GM15510 (cell line): ENCODE data around the gene TXNRD1.

ENCODE experiments used
- POLR2A ChIP-seq: IDR thresholded peaks from 3 replicates; pipeline ENCODE4 v1.6.1; 2011; ENCODE audit warnings: borderline replicate concordance; ENCODE audit not compliant: insufficient read length; ENCODE audit errors: extremely low read depth

Gene TXNRD1

DNA sequence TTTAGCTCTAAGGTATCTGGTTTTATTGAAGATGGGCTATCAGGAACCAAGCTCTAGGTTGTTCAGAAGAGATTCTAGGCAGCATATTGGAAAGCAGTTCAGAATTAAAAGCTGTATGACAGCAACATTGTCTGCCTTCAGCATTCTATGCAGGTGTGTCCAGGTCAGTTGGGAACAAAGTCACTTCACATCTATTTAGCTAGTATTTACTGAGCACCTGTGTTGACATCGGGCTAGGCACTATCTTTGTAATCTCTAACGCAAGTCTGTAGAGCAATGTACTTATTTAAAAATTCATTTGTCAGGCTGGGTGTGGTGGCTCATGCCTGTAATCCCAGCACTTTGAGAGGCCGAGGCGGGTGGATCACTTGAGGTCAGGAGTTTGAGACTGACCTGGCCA lies 81.1 kb downstream of the TXNRD1 start:
- TF ChIP-seq POLR2A, result no peak

DNA sequence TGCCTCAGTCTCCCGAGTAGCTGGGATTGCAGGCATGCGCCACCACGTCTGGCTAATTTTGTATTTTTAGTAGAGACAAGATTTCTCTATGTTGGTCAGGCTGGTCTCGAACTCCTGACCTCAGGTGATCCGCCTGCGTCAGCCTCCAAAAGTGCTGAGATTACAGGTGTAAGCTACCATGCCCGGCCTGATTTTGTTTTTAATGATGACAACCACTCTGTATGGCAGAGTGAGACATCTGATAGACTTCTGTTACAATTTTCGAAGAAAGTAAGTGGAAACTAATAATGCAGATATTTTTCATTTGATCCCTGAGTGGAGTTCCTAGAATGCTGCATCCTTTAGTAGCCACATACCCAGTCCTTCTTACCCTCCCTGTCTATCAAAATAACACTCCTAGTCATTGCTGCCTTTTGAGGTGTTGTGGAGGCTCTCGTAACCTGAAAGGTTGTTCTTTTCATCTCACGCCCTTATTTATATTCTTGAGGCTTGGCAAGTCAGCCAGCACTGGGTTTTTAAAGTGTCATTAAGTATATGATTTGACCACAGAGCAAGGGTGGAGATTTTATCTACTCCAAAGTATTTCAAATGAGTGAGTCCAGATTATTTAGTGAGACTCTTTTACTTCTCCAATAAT lies 82.0 kb downstream of the TXNRD1 start:
- TF ChIP-seq POLR2A, result no peak

DNA sequence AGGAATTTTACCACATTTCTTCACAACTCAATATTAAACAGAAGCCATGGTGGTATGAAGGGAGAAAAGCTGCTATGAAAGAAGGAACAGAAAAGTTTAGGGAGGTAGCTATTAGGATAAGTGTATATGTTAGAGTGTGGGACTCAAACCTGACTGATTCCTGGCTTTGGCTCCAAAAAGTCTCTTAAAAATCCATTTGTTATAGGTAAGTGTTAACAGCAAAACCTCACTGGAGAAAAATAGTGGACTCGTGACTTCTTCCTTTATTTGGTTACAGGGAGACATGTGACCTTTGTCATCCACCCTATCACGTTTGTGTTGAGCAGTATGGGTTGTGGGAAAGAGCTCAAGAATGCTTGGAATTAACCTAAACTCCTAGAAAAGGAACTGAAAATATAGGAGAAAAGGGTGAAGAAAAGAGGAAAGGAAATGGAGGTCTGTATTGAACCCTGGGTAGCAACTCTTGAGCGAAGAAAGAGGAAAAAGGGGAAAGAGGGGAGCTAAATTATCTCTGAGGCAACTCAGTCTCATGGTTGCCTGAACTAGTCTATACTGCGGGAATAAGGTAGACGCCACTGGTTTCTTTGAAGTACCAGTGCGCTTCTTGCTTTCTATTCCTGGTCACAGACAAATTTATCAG lies 84.4 kb downstream of the TXNRD1 start:
- TF ChIP-seq POLR2A, result no peak

DNA sequence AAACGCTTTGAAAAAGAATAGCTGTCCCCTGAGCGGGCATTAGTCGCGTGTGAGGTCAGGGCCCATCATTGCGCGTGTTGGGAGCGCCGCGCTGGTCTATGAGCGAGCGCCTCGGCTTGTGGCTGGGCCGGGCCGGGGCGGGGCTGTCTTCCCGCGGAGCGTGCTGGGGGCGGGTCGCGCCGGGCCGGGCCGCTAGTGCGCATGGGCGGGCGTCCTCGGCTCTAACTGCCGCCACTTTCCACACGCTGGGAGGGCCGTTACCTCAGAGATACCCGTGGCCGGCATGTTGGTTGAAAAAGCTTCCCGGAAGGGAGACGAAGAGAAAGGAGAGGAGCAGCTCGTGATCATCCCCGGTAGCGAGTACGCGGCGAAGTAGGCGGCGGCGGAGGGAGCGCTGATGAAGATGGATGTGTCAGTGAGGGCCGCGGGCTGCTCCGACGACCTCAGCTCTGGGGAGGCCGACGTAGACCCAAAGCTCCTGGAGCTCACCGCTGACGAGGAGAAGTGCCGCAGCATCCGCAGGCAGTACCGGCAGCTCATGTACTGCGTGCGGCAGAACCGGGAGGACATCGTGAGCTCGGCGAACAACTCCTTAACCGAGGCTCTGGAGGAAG lies 88.1 kb downstream of the TXNRD1 start, which contains the start of gene EID3:
EID3 (plus strand) TSS at position 202 of the 614 bp plus-strand sequence; CDS start at position 398, 196 bp downstream.
- TF ChIP-seq POLR2A, result no peak

DNA sequence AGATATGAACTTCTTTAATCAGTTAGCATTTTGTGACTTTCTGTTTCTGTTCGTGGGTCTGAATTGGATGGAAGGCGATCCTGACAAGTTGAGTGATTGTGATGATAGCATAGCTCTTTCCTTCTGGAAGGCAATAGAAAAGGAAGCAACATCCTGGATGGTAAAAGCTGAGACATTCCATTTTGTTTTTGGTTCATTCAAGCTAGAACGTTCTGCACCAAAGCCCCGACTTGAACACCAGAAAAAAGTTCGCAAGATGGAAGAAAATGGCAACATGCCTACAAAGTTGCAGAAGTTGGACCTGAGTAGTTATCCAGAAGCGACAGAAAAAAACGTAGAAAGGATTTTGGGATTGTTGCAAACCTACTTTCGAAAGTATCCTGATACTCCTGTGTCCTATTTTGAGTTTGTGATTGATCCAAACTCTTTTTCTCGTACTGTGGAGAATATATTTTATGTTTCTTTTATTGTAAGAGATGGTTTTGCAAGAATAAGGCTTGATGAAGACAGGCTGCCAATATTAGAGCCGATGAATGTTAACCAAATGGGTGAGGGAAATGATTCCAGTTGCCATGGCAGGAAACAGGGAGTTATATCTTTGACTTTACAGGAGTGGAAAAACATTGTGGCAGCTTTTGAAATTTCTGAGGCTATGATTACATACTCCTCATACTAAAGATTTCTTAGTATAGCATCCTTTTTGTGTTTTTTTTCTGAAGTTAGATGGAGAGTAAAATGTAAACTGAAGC lies 88.9 kb downstream of the TXNRD1 start:
- TF ChIP-seq POLR2A, result no peak

DNA sequence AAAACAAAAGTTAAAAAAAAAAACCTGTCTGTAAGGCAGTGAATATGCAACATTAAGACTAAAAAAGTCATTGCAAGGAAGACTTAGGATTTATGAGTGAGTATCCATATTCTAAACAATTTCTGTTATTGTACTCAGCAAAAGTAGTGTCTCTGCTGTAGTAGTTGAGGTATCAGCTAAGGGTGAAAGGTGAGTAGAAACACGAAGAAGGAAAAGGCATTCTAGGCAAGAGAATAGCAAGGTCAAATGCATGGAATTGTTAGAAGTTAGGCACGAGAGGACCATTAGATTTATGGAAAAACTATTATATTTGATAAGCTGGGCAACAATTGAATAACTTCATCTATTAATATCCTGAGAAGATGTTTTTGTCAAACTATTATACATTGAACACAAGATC lies 89.8 kb downstream of the TXNRD1 start:
- TF ChIP-seq POLR2A, result no peak

GRCh38 chr12:104306376-104306775 lies 90.8 kb downstream of the TXNRD1 start:
- no peak for TF ChIP-seq POLR2A

DNA sequence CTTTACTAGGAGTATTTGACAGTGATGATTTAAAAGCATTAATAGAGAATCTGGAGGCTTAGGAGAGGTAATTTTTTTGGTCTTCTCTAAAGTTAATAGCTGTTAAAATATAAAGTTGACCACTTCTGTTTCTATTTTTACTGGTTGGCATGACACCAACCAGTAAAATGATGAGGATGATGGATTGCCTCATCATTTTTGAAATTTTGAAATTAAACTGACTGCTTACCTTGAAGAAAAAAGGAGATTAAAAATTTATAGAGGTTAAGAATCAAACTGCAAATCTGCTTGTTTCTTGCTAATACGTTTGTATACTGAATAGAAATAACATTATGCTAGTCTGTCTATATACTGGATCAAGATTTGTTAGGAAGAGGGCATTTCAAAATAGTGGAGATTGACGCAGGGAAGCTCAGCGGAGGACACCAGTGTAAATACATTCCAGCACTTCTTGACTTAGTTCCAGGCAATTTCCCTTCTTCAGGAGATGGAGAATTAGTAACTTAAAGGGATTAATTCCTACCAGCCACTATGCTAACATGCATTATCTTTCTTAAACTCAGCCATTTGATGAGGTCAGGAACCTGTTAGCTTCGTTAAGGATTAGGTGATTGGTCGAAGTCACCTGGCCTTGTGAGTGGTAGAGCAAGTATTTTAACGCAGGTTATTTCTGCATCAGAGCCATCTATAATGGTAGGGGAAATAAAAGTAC lies 91.5 kb downstream of the TXNRD1 start:
- TF ChIP-seq POLR2A, result no peak

GRCh38 chr12:104307655-104308000 lies 92.0 kb downstream of the TXNRD1 start:
- no peak for TF ChIP-seq POLR2A

DNA sequence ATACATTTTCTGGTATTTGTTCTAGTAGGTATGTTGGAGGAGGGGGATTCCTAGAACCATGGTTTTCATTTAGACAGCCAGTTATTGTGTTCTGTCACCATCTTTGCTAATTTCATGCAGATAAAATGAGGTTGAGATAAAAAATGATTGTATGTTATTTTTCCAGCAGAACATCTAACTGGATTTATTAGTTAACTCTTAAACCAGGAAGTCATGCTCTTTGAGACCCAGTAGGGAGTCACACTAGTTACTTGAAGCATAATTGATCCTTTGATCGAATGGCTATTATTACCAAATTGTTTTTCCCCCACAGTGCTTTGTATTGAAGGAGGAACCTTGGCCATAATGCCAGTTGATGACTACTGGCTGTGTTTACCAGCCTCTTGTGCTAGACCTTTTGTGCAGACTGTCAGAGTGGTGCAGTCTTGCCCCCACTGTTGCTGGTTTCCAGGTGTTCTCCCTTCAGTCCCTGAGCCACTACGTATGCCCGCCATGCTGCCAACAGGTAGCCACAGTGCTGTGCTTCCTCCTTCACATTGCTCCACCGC lies 93.9 kb downstream of the TXNRD1 start:
- no peak for TF ChIP-seq POLR2A

- TF ChIP-seq POLR2A, result no peak
Measured at GRCh38 chr12:104310751-104311633, 95.4 kb downstream of the TXNRD1 start.

GRCh38 chr12:104312202-104312601 lies 96.6 kb downstream of the TXNRD1 start:
- TF ChIP-seq POLR2A, result no peak

DNA sequence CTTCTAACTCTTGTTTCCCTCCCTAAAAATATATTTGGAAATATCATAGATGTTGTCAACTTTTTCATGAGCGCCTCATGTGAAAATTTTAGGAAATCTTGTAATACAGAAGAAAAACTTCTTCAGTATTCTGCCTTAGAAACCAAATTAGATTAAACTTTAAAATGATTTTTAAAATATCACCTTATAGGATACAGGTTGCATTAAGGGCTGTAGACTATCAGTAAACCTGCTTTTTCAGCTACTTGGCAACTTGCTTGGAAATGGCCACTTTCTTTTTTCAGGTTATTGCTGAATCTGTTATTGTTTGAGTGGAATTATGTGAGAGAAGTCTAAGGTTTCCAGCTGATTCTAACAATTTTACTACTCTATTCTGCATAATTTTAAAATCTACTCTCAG lies 97.1 kb downstream of the TXNRD1 start:
- TF ChIP-seq POLR2A, result no peak

DNA sequence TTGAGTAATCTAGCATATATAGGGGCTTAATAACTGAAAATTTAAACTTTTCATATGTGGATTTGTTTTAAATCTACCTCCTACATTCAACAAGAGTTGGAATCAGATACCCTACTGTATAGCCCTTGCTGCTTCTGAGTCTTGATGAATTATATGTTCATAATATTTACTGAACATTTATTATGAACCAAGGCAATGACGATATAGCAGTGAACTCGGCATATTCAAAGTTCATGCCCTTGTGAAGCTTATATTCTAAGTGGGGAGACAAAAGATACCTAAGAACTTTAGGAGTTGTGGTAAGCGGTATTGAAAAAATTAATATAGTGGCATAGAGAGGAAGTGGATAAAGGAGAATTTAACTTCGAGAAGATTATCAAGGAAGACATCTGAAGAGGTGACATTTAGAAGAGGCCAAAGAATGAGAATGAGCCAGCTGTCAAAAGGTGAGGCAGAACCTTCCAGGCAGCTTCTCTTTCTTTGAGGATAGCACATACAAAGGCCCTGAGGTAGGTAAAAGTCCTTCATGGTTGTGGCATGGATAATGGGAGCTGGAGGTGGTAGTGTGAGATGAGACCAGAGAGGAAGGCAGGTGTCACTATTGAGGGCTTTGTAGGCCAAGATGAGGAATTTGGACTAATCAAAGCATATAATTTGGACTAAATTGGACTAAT lies 98.1 kb downstream of the TXNRD1 start:
- TF ChIP-seq POLR2A, result no peak

DNA sequence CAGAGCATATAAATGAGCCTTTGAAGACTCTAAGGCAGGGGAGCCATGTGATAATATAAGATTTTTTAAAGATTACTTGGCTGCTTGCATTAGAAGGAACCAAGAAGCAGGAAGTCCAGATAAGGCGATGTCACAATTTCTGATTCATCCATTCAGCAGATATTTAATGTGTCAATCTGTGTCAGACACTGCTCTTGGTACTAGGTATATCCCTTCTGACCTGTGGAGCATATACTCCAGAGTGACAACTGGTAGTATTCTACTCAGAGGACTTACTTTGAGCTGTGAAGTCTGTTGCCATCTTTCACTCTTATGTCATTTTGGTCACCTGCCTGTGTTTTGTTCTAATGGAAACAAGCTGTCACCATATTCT lies 98.6 kb downstream of the TXNRD1 start:
- no peak for TF ChIP-seq POLR2A
